GM21390 (cell line): ENCODE results near the gene ZNF385D.

ENCODE experiments used
- ATAC-seq: cut with Tn5 transposase; IDR thresholded peaks from one replicate; pipeline ENCODE4 v1.9.1; 2021; ENCODE audit not compliant: unreplicated experiment

Gene ZNF385D

DNA sequence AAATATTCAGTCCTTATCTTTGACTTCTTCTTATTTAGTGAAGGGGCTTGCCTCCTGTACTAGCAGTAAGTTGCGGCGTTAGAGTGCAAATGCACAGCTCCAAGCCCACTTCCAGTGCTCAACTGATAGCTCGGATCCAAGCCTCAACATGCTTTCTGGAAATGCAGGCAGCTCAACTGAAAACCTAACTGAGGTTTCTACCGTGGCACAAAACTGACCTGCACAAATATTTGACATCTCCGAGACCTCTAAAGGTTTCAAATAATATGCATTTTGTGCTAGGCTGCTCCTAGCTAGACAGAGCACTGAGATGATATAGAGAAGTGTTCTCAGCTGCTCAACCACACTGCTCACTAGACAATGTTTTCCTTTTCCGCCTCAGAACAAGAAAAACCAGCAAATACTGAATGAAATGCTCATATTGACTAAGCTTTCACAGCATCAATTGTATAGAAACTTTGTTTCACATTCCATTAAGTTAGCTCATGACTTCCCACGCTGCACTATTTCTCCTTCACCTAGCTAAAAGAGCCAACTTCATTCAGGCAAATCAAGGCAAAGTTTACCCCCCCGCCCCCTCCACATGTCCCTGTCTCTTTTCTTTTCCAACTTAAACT is 822 bp downstream of the ZNF385D start:
- ATAC-seq: no peak

DNA sequence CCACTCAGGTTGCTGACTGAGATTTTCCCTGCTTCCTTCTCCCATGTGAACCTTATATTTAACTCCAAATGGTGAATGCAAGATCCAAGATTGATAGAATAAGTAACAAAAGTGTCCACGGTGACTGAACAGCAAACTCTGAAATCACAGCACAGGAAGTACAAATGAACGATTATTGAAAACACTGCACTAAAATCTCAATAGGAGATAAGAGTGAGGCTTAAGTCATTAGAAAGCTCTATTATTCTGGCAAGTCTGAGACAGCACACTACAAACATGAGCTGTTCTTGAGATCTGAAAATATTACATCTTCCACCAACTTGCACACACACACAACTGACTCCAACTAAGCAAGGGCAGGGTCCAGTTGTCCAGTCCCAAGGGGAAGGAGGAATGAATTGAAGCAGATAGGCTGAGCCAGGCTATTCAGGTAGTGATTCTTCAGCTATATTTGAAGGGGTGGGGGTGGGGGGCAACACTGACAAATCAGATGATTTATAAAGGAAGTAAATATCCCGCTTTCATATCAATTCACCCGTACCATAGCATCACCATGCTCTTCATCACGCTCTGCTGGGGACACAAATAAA is 2.9 kb downstream of the ZNF385D start:
- no peak for ATAC-seq

DNA sequence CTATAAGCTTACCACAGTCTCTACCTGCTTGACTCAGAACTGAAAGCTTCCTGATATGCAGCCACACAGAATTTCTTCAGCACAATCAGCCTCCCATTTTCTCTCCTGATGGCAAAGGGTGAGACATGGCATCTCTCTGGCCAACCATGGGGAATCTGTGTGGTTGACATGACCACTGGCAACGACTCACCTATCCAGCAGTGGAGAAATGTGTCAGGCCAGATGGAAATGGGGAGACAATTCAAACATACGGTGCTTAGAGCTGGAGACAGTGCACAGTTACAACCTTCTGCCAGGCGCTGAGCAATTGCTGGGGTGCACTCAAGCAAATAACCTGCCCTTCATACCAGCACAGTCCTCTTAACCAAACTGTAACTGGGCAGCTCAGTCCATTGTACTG is 3.6 kb downstream of the ZNF385D start:
- ATAC-seq: no peak

DNA sequence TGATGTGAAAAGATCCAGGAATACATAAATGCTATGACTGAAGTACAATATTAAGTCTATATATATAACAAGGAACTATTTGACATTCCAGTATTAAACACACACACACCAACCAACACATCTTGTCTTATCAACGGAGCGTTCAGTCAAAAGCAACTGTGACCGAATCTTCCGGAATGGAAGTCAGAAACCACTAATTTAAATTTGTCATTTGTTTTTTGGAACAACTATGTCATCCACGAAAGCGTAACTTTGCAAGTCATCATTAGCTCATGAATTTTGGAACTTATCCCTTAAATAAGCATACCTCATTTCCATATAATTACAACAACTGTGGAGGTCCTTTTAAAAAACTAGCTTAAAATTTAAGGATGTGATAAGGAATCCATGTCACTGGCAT is 5.0 kb downstream of the ZNF385D start:
- ATAC-seq: no peak

DNA sequence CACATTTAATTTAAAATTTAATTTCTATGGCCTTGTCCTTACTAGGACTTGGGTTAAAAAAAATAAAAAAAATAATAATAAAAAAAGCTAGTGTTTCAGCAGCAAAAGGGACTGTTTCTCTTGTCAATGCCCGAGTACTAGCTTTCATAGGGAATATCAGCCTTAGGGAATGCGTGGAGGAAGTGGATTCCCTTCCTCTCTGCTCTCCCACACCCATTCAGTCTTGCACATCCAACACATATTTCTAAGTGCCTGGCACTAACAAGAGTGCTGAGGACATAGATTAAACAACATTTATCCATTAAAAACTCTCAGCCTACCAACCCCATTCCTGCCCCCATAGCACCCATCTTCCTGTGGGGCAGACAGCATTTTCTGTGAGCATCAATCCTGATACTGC is 6.2 kb downstream of the ZNF385D start:
- no peak for ATAC-seq

DNA sequence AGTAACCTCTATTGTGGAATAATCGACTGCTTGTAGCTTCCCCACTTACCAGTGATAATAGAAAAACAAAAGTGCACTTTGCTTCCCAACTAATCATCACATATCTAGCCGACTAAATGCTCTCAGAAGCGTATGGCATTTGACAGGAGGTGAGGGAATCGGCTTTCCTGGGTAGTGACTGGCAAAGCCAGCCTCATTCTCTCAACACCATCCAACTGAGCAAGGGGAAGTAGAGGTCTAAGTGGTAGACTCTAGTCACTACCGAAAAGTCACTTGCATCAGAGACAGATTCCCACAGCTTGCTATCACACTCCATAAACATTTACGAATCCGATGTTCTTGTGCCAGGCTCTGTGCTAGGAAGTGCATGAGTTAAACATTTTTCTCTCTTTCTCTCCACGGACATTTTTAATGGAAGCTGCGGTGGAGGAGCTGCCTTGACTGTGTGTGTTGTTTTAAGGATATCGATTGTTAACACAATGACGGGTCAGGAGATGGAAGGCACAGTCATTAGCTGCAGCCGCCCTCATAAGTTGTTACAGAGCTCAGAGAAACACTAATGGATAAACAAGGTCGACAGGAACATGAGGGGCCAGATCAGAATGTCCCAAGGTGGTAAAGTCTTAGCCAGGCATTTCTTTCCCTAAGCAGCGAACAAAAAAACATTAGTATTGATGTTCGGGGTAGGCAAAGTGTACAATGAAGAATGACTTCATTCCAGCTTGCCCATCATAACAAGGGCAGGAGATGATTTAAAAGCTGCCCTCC is 11.9 kb downstream of the ZNF385D start:
- no peak for ATAC-seq

DNA sequence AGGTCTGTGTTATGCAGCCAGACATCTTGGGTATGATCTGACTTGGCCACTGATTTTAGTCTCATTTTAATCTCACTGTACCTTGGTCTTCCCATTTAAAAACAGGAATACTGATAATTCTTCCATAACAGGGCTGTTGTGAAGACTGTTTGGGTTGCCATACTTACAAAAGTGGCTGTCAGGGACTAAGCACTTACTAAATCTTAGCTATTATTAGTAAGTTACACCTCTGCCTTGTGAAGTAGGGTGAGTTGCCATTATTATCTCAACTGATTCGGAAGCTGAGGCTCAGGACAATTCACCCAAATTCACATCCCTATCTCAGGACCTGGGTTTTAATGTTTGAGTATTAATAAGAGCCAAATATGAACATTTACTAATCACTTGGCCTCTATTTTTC is 12.7 kb downstream of the ZNF385D start:
- no peak for ATAC-seq

DNA sequence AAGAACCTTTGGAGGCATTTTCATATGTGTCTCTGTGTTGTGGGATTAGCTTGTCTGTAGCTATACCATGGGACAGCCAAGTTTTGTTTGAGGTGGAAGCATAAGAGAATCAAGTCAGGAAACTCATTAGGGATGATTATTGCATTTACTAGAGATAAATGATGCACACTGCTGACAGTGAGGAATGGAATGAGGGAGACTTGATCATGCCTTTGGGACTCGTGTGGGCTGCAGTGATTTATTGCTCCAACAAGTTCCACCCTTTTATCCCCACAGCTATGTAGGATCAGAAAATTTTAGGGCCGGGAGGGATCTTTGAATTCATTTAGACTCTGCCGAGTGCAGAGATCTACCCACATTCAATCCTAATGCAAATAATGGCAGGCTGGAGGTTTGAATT is 16.3 kb downstream of the ZNF385D start:
- no peak for ATAC-seq

DNA sequence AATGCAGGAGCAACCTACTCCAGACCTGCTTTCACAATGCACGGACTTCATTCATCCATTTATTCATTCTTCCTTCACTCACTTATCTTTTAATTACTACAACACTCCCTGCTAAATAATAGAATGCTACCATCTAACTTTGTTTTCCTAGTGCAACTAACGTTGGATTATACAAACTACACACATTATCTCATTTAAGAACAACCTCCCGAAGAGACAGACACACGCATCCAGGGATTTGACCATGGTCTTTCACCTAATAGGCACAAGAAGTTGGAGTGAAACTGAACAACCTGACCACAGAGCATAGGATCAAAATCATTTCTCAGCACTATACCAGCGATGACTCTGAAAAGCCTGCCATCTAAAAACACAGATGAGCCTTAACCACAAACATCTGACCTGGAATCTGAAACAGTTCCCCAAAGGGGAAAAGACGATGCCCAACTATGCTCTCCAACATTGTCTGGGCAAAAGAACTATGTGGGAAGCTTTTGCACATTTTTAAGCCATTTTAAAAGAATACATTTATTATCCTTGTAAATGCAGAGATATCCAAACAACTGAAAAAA is 21.0 kb downstream of the ZNF385D start:
- ATAC-seq: no peak

DNA sequence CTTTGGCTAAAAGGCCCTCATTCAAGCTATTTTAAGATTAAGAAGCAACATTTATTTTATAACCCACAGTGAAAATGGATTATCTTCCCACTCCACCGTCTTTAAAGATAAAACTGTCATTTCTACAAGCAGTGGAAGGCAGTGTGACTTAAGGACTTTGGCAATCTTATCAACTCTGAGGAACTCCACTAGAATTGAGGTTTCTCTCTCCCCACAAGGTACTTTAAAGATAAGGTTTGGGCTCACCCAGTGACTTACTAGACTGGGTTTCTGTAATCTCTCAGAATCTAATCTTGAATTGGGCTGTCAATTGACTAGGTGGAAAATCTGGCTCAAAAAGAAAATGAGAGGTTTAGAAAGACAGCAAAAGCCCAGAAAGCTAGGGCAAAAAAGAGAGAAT is 21.7 kb downstream of the ZNF385D start:
- no peak for ATAC-seq

DNA sequence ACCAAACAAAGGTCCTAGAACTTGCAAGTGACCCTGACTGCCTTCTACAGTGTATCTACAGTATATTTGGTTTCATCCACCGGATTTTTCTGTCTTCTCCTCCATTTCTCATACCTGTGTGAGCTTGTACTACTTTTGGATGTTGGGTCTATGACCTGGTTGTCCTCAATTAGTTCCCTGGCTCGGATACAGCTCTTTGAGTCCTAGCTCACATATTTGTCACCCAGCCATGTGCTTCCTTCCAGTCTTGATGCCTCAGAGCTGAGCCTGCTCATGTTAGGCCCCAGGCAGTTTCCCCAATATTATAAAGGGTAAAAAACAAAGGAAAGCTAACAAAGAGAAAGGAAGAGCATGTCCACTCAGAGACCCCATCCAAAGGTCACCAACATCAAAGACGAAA is 28.2 kb downstream of the ZNF385D start:
- no peak for ATAC-seq

DNA sequence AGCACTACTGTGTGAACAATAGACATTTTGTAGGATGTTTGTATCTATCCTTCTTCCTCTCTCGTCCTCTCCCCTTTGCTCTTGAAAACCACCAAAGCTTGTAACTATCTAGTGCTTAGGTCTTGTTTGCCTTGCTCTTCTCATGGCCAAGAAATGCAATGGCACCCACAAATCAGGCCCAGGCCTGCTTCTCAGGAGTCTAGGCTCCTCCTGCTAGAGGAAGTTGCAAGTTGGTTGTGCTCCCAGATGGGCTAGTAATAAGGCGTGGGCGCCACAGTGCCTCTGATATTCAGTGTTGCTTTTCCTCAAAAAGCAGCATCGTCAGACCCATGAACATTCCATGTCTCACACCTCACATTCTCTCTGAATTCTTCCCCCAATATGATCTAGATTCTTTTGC is 28.7 kb downstream of the ZNF385D start:
- no peak for ATAC-seq

DNA sequence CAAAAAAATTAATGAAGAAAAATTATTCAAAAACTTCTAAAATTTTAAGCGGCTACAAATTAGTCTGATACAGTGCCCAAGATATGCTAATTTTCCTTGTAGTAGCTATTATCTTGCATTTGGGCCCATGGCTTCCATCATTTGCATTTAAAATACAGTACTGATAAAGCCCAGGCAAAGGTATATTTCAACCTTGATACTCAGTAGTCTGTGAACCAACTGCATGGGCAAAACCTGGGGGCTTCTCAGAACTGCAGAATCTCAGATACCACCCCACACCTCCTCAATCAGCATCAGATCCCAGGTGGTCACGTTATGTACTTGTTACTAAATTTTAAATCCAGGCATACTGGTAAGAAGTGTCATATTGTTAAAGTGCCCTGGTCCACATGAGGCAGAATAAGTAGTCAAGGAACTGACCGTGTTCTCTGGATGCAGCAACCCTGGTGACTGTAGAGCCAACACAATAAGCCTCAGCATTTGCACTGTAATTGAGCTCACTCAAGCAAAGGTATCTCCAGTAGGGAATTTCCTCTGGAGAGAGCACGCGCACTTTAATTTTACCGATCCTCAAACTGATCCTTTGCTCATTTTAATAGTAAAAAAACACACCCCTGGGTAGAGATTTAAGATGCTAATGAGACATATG is 31.9 kb downstream of the ZNF385D start:
- no peak for ATAC-seq

DNA sequence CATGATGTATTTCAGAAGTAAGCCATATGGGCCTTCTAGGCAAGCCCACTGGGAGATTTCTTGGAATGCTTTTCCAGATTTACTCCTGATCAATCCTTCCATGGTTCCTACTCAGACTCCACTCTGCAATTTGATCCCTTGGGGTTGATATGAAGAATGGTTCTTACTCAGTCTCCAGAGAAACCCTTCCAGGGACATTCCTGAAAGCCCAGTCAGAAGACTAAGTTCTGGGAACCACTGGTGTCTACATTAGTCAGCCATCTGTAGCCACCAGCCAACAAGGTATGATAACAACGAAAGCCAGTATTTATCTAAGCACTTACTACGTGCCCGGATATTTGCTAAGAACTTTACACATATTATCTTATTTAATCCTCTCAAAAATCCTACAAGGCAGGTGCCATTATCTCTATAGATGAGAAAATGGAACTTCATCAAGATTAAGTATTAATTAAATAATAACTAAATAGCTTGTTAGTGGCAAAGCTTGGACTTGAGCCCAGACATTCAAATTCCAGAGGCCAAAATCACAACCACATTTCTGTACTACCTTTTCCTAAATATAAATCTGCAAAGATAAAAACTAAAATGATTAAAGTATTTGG is 32.7 kb downstream of the ZNF385D start:
- ATAC-seq: no peak

DNA sequence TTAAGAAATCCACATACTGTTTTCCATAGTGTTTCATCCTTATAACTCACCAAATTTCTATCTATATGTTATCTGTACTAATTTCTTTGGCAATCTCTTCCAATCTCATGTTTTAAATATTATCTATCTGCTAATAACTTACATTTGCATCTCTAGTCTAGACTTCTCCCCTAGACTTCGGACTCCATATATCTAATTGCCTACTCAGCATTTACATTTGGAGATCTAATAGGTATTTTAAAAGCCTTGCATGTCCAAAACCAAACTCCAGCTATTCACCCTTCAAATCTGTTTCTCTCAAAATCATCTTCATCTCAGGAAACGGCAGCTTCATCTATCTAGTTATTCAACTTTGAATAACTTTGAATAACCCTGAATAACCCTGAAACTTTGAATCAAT is 35.3 kb downstream of the ZNF385D start:
- no peak for ATAC-seq

DNA sequence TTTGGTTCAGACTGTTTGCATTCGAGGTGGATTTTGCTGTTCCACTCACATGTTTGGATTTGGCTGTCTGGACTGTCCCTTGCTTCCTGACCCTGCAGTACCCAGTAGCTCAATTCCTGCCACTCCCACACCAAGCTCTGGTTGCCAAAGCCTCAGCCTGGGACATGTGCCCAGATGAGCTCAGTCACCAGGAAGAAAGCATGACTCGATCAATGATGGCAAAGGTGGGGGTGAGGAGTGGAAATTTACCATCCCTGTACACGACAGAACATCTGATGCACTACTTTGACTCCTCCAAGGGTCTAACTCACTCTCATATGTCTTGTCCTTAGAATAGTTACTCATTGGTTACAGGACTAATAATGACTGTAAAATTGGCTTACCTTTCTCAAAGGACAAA is 45.2 kb downstream of the ZNF385D start:
- no peak for ATAC-seq

DNA sequence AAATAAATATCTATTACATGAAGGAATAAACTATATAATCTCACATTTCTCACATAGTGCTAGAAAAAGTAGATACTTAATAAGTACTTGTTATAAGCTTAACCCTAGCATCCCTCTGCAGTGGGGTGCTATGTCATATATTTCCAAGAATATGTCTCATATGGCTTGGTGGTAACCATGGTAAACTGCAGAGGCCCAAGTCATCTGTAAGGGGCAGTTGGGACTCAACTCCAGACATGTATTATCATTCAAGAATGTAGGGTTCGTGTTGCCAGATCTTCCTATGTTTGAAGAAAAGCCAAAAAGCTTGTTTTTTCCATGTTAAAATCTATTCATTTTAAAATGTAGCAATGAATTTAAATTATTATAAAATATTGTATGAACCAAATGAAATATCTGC is 46.2 kb downstream of the ZNF385D start:
- no peak for ATAC-seq

DNA sequence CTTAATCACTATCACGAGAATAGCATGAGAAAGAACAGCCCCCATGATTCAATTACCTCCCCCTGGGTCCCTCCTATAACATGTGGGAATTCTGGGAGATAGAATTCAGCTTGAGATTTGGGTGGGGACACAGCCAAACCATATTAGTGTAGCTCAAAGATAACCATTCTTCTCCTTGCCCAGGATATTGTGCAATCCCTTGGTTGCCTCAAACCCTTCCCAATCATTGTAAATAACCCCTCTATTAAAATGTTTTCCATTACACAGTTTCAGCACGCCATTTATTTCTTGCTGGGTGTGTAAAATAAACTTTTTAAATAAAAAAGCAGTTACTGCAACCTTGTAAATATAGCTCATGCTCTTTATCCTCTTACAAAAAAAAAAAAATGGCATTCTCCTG is 47.7 kb downstream of the ZNF385D start:
- ATAC-seq: no peak

DNA sequence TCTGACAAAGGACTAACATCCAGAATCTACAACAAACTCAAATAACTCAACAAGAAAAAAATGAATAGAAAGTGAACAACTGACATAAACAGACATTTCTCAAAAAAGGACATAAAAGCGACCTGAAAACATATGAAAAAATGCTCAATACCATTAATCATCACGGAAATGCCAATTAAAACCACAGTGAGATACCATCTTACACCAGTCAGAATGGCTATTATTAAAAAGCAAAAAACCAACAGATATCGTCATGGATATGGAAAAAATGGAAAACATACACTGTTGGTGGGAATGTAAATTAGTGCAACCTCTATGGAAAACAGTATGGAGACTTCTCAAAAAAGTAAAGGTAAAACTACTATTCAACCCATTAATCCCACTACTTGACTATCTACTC is 53.3 kb downstream of the ZNF385D start:
- no peak for ATAC-seq

DNA sequence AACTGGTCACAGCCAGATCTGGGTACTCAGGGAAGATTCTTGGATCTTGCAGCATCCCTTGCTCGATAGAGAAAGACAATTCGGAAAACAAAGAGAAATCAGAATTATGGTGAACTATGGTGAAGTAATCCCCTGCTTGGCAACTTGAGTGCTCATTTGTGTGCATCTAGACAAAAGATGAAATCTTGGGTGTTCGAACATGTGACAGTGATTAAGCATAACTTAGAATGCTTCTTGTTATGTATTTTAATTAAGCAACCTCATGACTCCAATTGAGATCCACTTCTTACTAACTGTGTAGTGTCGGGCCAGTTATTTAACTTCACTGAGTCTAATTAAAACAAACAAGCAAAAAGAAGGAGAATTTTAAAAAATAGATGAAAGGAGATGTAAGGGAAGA is 56.5 kb downstream of the ZNF385D start:
- no peak for ATAC-seq

DNA sequence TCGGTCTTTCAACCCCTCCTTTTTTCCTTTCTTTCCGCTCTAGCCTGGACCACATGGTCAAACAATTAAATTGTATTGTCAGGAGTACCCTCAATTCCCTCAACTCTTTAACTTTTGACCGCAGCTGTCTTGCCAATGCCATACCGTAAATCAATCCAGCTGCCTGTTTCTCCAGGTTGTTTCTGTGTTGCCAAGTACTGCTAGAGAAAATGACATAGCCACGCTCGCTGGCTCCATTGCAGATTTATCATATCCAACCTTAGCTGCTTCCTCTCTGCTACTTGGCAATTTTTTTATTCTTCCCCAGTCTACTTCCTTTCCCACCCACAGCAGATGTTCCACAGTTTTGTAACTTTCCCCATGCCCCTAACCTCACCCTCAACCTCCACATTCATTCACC is 60.0 kb downstream of the ZNF385D start:
- no peak for ATAC-seq
